IMR-90 (cell line): ENCODE measurements around the gene MARK2. TPM values are rescaled to one million over a fixed set of nuclear protein-coding genes. Genes with fewer than 3 reads are reported as not detected.

Experiments used
- ATAC-seq: fragments of 200-7000 bp; cut with Tn5 transposase; 2 replicates; pipeline ENCODE4 v1.9.1; 2020; ENCODE audit warnings: low read depth, mild to moderate bottlenecking, moderate library complexity
- BruUV-seq: library from RNA; stranded (reverse); fragments of 400-500 nt; replicated peaks from 2 replicates; lab custom pipeline; 2021; lab: Mats Ljungman, UMichigan
- CTCF ChIA-PET: fragments of 300-600 bp; formaldehyde crosslinking; extraction: SDS; loops from one replicate; lab custom pipeline; 2021; ENCODE audit warnings: antibody characterized with exemption; lab: Yijun Ruan, JAX
- POLR2A ChIA-PET: fragments of 300-600 bp; sonication (Branson Sonifier 250); formaldehyde crosslinking; loops from one replicate; lab custom pipeline; 2022; ENCODE audit warnings: antibody characterized with exemption; ENCODE audit not compliant: unreplicated experiment; lab: Charles Lee
- DNase-seq: peaks from one replicate; pipeline ENCODE4 v3.0.0; 2013
- H2AFZ ChIP-seq: replicated peaks from 2 replicates; pipeline ENCODE3; 2013; ENCODE audit warnings: low read length, mild to moderate bottlenecking; ENCODE audit not compliant: poor library complexity
- H2AK5ac ChIP-seq: 2 replicates; pipeline ENCODE4 v1.6.1; 2013; ENCODE audit warnings: low read depth, low read length, inconsistent platforms
- H2AK9ac ChIP-seq: replicated peaks from 2 replicates; pipeline ENCODE3; 2013; ENCODE audit warnings: mild to moderate bottlenecking, low read depth, low read length, moderate library complexity; ENCODE audit not compliant: poor library complexity
- H2BK120ac ChIP-seq: 2 replicates; pipeline ENCODE4 v1.6.1; 2013; ENCODE audit warnings: low read depth, low read length, inconsistent platforms
- H2BK15ac ChIP-seq: 3 replicates; pipeline ENCODE4 v1.6.1; 2013; ENCODE audit warnings: low read depth, low read length, inconsistent platforms
- H2BK20ac ChIP-seq: 2 replicates; pipeline ENCODE4 v1.6.1; 2013; ENCODE audit warnings: low read depth, mild to moderate bottlenecking, inconsistent platforms, low read length, moderate library complexity
- H2BK5ac ChIP-seq: 2 replicates; pipeline ENCODE4 v1.6.1; 2013; ENCODE audit warnings: mild to moderate bottlenecking, low read depth, low read length, inconsistent platforms; ENCODE audit not compliant: poor library complexity, severe bottlenecking
- H3K14ac ChIP-seq: replicated peaks from 2 replicates; pipeline ENCODE4 v1.6.1; 2013; ENCODE audit warnings: low read depth, low read length, inconsistent platforms
- H3K18ac ChIP-seq: 2 replicates; pipeline ENCODE4 v1.6.1; 2013; ENCODE audit warnings: low read depth, low read length, control low read depth
- H3K23ac ChIP-seq: 2 replicates; pipeline ENCODE4 v1.6.1; 2013; ENCODE audit warnings: low read depth, low read length, inconsistent platforms
- H3K27ac ChIP-seq: 2 replicates; pipeline ENCODE4 v1.5.1; 2013; ENCODE audit warnings: mild to moderate bottlenecking, control low read depth, low read length; ENCODE audit not compliant: insufficient read depth
- H3K27me3 ChIP-seq: 2 replicates; pipeline ENCODE4 v1.6.1; 2013; ENCODE audit warnings: low read length; ENCODE audit not compliant: control insufficient read depth, insufficient read depth
- H3K36me3 ChIP-seq: 2 replicates; pipeline ENCODE4 v1.6.1; 2013; ENCODE audit warnings: low read length, mixed read lengths; ENCODE audit not compliant: control insufficient read depth, insufficient read depth
- H3K4ac ChIP-seq: 2 replicates; pipeline ENCODE4 v1.6.1; 2013; ENCODE audit warnings: low read depth, low read length, inconsistent platforms
- H3K4me1 ChIP-seq: 2 replicates; pipeline ENCODE4 v1.6.1; 2013; ENCODE audit warnings: low read length, mixed read lengths; ENCODE audit not compliant: control insufficient read depth, insufficient read depth
- H3K4me2 ChIP-seq: 2 replicates; pipeline ENCODE4 v1.6.1; 2013; ENCODE audit warnings: low read depth, mild to moderate bottlenecking, control low read depth, low read length, moderate library complexity
- H3K4me3 ChIP-seq: 2 replicates; pipeline ENCODE4 v1.5.1; 2013; ENCODE audit warnings: low read depth, mild to moderate bottlenecking, control low read depth, low read length, moderate library complexity; ENCODE audit not compliant: insufficient read depth
- H3K56ac ChIP-seq: 2 replicates; pipeline ENCODE4 v1.6.1; 2013; ENCODE audit warnings: low read length, inconsistent platforms; ENCODE audit not compliant: insufficient read depth; ENCODE audit errors: extremely low read depth
- H3K79me1 ChIP-seq, 2 experiments: 2 replicates each; pipeline ENCODE4 v1.6.1; 2013; ENCODE audit warnings: low read length in 2 of 2, inconsistent platforms in 1 of 2, low read depth in 1 of 2
- H3K9ac ChIP-seq: 2 replicates; pipeline ENCODE4 v1.6.1; 2013; ENCODE audit warnings: low read depth, low read length, control low read depth
- H3K9me1 ChIP-seq: 2 replicates; pipeline ENCODE4 v1.6.1; 2013; ENCODE audit warnings: low read length, inconsistent platforms; ENCODE audit not compliant: insufficient read depth
- H3K9me3 ChIP-seq: 2 replicates; pipeline ENCODE4 v1.6.1; 2013; ENCODE audit warnings: low read length; ENCODE audit not compliant: control insufficient read depth, insufficient read depth
- H4K20me1 ChIP-seq: 2 replicates; pipeline ENCODE4 v1.6.1; 2013; ENCODE audit warnings: low read length, inconsistent platforms; ENCODE audit not compliant: insufficient read depth
- H4K5ac ChIP-seq: 2 replicates; pipeline ENCODE4 v1.6.1; 2013; ENCODE audit warnings: mild to moderate bottlenecking, low read depth, low read length, control low read depth
- H4K8ac ChIP-seq, 2 experiments: 2 replicates each; pipeline ENCODE4 v1.6.1; 2013; ENCODE audit warnings: low read depth in 2 of 2, low read length in 2 of 2, control low read depth in 1 of 2, inconsistent platforms in 1 of 2
- H4K91ac ChIP-seq: 2 replicates; pipeline ENCODE4 v1.6.1; 2013; ENCODE audit warnings: low read depth, low read length, inconsistent platforms; ENCODE audit not compliant: insufficient read depth
- BHLHE40 ChIP-seq: fragments of 150-350 bp; IDR thresholded peaks from 2 replicates; pipeline ENCODE4 v1.6.1; 2016; ENCODE audit warnings: mild to moderate bottlenecking, low read depth, low read length
- CEBPB ChIP-seq: IDR thresholded peaks from 2 replicates; pipeline ENCODE4 v1.6.1; 2012; ENCODE audit warnings: low read depth, low read length, improper control_type of control experiment
- CHD1 ChIP-seq: IDR thresholded peaks from 2 replicates; pipeline ENCODE4 v1.6.1; 2012; ENCODE audit warnings: low read depth, low read length, improper control_type of control experiment
- FOS ChIP-seq: fragments of 150-350 bp; IDR thresholded peaks from 2 replicates; pipeline ENCODE4 v1.6.1; 2016; ENCODE audit warnings: low read depth, low read length
- MAFK ChIP-seq: IDR thresholded peaks from 2 replicates; pipeline ENCODE4 v1.6.1; 2012; ENCODE audit warnings: low read depth, low read length, improper control_type of control experiment
- MAZ ChIP-seq: IDR thresholded peaks from 2 replicates; pipeline ENCODE4 v1.6.1; 2012; ENCODE audit warnings: low read depth, mild to moderate bottlenecking, low read length, improper control_type of control experiment, moderate library complexity, borderline replicate concordance
- MXI1 ChIP-seq: IDR thresholded peaks from 2 replicates; pipeline ENCODE4 v1.6.1; 2012; ENCODE audit warnings: low read depth, mild to moderate bottlenecking, low read length, moderate library complexity, borderline replicate concordance
- NFE2L2 ChIP-seq: fragments of 150-350 bp; IDR thresholded peaks from 2 replicates; pipeline ENCODE4 v1.6.1; 2016; ENCODE audit warnings: low read depth, mild to moderate bottlenecking, low read length
- POLR2A ChIP-seq: IDR thresholded peaks from 2 replicates; pipeline ENCODE4 v1.6.1; 2012; ENCODE audit warnings: mild to moderate bottlenecking, low read depth, low read length
- RAD21 ChIP-seq: IDR thresholded peaks from 2 replicates; pipeline ENCODE4 v1.6.1; 2012; ENCODE audit warnings: low read length, improper control_type of control experiment
- RCOR1 ChIP-seq: IDR thresholded peaks from 2 replicates; pipeline ENCODE4 v1.6.1; 2012; ENCODE audit warnings: mild to moderate bottlenecking, low read length, improper control_type of control experiment; ENCODE audit not compliant: insufficient replicate concordance
- RFX5 ChIP-seq: IDR thresholded peaks from 2 replicates; pipeline ENCODE4 v1.8.0; 2012; ENCODE audit warnings: low read depth, mild to moderate bottlenecking, low read length, moderate library complexity
- SMC3 ChIP-seq: fragments of 150-350 bp; IDR thresholded peaks from 2 replicates; pipeline ENCODE4 v1.6.1; 2016; ENCODE audit warnings: low read depth, mild to moderate bottlenecking, antibody characterized with exemption, low read length, moderate library complexity
- WGBS, 2 experiments: methylation state at CpG; one replicate each; pipeline versions ENCODE4 v1.1.5 to v1.1.7; 2013; ENCODE audit warnings: missing lambda C conversion rate in 2 of 2; ENCODE audit not compliant: insufficient read length in 1 of 2; ENCODE audit errors: extremely low coverage in 2 of 2; 5-methylcytosine and 5-hydroxymethylcytosine counted together
- dilution Hi-C: fragments of 300-500 bp; cut with HindIII; formaldehyde crosslinking; loops from one replicate; pipeline ENCODE4 v1.14.3; 2018; ENCODE audit warnings: low sequenced_read_pairs; ENCODE audit not compliant: unreplicated experiment
- in situ Hi-C: fragments of 300-500 bp; cut with MboI; formaldehyde crosslinking; loops from 3 replicates; pipeline ENCODE4 v1.14.3; 2019; ENCODE audit warnings: low sequenced_read_pairs, inconsistent platforms, mixed read lengths
- intact Hi-C: fragments of 100-400 bp; cut with micrococcal nuclease; formaldehyde crosslinking; loops from 2 replicates; pipeline ENCODE4 v1.10.0; 2022
- polyA plus RNA-seq, 3 experiments: library from polyadenylated mRNA; depleted of rRNA; stranded (reverse); fragments of >200 nt; gene quantifications; 2 replicates each; pipeline ENCODE4 v1.2.3, GENCODE V29; 2012; ENCODE audit warnings: low replicate concordance in 1 of 3
- total RNA-seq: library from RNA; depleted of rRNA; stranded (reverse); fragments of >200 nt; gene quantifications from 2 replicates; pipeline ENCODE4 v1.2.3, GENCODE V29; 2012
- TF ChIP-seq, protein P1 (sequence below): fragments of 150-350 bp; IDR thresholded peaks from 2 replicates; pipeline ENCODE4 v1.6.1; 2016; ENCODE audit warnings: low read depth, mild to moderate bottlenecking, low read length, moderate library complexity, borderline replicate concordance
- TF ChIP-seq, protein P2 (sequence below): conservative IDR thresholded peaks from 2 replicates; pipeline ENCODE4 v1.5.1; 2012; ENCODE audit warnings: mild to moderate bottlenecking, low read depth, low read length, improper control_type of control experiment
- TF ChIP-seq, protein P3 (sequence below): fragments of 150-350 bp; IDR thresholded peaks from 2 replicates; pipeline ENCODE4 v1.6.1; 2017; ENCODE audit warnings: mild to moderate bottlenecking, antibody characterized with exemption, low read length, low read depth

The MARK2 gene
- total and polyA plus RNA-seq, 2 of the 4 experiments (the other 2 are of a cell fraction), result 6.6 to 17.3 TPM

DNA sequence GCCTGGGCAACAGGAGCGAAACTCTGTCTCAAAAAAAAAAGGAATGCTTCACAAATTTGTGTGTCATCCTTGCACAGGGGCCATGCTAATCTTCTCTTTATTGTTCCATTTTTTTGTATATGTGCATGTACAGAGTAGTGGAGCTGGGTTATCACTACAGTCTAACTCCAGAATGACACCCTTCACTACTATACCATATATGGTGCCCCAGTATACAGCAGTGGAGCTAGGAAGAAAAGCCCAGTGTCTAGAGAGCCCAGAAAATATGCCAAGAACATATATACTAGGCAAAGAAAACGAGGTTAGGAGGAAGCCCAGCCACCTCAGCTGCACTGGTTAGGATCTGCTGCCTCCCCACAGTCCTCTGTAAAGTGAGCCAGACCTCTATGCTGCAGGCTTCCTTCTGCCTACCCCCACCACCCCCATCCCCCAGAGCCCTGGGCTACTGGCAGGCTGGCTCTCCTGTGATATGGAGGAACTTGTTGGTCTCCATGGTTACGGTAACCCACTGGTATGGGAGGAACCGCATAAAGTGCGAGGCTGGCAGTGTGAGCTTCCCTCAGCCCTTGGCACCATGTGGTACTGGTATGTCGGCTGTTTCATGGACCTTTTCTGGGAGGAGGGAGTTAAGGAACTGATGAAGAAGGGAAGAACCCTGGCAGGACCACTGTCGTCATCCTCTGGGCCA is 43.8 kb downstream of the MARK2 start:
- no peak overlapping the region for H4K8ac ChIP-seq
- peaks cover 36% of the 10 kb centered on the region for H3K9me1 ChIP-seq
- no peak overlapping the region for H2AK9ac ChIP-seq
- H3K18ac ChIP-seq, result no peak overlapping the region
- H3K56ac ChIP-seq, result no peak overlapping the region
- in situ Hi-C loops (no loop called here), intact Hi-C loops (no loop called here), dilution Hi-C loops (no loop called here)
- no peak overlapping the region for H3K4ac ChIP-seq
- H4K20me1 ChIP-seq, result peaks cover 80% of the 10 kb centered on the region
- no peaks in the 10 kb centered on the region for H3K9me3 ChIP-seq
- H4K91ac ChIP-seq, result no peak overlapping the region
- no peak overlapping the region for H3K4me2 ChIP-seq
- no peak overlapping the region for H2BK20ac ChIP-seq
- ATAC-seq (no peak), DNase-seq (no peak)
- no peak overlapping the region for H2AK5ac ChIP-seq
- H3K9ac ChIP-seq, result no peak overlapping the region
- H3K36me3 ChIP-seq, result no peaks in the 10 kb centered on the region
- H3K79me1 ChIP-seq, result peaks cover 62 to 82% of the 10 kb centered on the region in 2 experiments
- whole genome bisulfite sequencing, 2 experiments, result 100% methylated on average over 2 of the region's 7 CpGs; no CpG with 5 or more reads in 1 of the 2 experiments
- H2AFZ ChIP-seq, result no peak overlapping the region
- no peak overlapping the region for H2BK120ac ChIP-seq
- peaks cover 20% of the 10 kb centered on the region for H3K4me1 ChIP-seq
- H3K27ac ChIP-seq, result no peak overlapping the region
- no peak for TF ChIP-seq FOS
- no peak for TF ChIP-seq POLR2A
- no peak for TF ChIP-seq NFE2L2
- TF ChIP-seq BHLHE40, result no peak
- TF ChIP-seq, protein P1, sequence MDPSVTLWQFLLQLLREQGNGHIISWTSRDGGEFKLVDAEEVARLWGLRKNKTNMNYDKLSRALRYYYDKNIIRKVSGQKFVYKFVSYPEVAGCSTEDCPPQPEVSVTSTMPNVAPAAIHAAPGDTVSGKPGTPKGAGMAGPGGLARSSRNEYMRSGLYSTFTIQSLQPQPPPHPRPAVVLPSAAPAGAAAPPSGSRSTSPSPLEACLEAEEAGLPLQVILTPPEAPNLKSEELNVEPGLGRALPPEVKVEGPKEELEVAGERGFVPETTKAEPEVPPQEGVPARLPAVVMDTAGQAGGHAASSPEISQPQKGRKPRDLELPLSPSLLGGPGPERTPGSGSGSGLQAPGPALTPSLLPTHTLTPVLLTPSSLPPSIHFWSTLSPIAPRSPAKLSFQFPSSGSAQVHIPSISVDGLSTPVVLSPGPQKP, result no peak
- TF ChIP-seq, protein P2, sequence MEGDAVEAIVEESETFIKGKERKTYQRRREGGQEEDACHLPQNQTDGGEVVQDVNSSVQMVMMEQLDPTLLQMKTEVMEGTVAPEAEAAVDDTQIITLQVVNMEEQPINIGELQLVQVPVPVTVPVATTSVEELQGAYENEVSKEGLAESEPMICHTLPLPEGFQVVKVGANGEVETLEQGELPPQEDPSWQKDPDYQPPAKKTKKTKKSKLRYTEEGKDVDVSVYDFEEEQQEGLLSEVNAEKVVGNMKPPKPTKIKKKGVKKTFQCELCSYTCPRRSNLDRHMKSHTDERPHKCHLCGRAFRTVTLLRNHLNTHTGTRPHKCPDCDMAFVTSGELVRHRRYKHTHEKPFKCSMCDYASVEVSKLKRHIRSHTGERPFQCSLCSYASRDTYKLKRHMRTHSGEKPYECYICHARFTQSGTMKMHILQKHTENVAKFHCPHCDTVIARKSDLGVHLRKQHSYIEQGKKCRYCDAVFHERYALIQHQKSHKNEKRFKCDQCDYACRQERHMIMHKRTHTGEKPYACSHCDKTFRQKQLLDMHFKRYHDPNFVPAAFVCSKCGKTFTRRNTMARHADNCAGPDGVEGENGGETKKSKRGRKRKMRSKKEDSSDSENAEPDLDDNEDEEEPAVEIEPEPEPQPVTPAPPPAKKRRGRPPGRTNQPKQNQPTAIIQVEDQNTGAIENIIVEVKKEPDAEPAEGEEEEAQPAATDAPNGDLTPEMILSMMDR, result no peak
- no peak for TF ChIP-seq CEBPB
- TF ChIP-seq CHD1, result no peak
- no peak for TF ChIP-seq SMC3
- TF ChIP-seq MAFK, result no peak
- no peak for TF ChIP-seq RAD21
- no peak for TF ChIP-seq RCOR1
- TF ChIP-seq, protein P3, sequence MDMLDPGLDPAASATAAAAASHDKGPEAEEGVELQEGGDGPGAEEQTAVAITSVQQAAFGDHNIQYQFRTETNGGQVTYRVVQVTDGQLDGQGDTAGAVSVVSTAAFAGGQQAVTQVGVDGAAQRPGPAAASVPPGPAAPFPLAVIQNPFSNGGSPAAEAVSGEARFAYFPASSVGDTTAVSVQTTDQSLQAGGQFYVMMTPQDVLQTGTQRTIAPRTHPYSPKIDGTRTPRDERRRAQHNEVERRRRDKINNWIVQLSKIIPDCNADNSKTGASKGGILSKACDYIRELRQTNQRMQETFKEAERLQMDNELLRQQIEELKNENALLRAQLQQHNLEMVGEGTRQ, result no peak
- no peak for TF ChIP-seq MXI1
- no peak for TF ChIP-seq MAZ
- TF ChIP-seq RFX5, result no peak
- H3K14ac ChIP-seq, result no peak overlapping the region
- BruUV-seq, result no TSS peak
- ChIA-PET POLR2A (no interaction called here), CTCF (no interaction called here)
- no peaks in the 10 kb centered on the region for H3K27me3 ChIP-seq
- H3K4me3 ChIP-seq, result no peak overlapping the region
- no peak overlapping the region for H3K23ac ChIP-seq
- no peak overlapping the region for H4K5ac ChIP-seq
- H2BK5ac ChIP-seq, result no peak overlapping the region
- H2BK15ac ChIP-seq, result no peak overlapping the region
